NCI-H82 treated with DMSO at 0.1 percent for 48 hours (cell line): ENCODE results near the gene GLRX3.

Experiments
- DNase-seq: peaks from one replicate; lab custom pipeline; 2025; ENCODE audit not compliant: unreplicated experiment; lab: John Stamatoyannopoulos, UW

Gene GLRX3

DNA sequence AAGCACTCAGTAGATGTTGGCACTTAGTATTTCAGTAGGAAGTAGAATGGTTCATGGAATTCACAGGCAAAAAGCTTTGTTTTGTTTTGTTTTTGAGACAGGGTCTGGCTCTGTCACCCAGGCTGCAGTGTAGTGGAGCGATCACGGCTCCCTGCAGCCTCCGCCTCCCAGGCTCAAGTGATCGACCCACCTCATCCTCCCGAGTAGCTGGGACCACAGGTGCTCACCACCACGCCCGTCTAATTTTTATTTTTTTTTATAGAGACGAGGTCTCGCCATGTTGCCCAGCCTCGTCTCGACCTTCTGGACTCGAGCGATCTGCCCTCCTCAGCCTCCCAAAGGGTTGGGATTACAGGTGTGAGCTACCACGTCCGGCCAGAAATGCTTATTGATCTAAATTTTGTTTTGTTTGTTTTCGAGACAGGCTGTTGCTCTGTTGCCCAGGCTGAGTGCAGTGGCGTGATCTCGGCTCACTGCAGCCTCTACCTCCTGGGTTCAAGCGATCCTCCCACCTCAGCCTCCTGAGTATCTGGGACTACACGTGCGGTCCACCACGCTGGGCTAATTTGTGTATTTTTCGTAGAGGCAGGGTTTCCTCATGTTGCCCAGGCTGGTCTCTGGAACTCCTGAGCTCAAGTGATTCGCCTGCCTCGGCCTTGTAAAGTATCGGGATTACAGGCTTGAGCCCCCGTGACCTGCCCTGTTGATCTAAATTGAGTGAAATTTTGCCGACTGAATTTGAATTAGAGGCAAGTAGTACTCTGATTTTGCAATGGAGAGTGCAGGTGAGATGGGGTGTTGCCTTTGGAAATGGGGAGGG lies 1.7 kb downstream of the GLRX3 start:
- no peak for DNase-seq

GRCh38 chr10:130138479-130138866 lies 2.3 kb downstream of the GLRX3 start:
- DNase-seq, result no peak

DNA sequence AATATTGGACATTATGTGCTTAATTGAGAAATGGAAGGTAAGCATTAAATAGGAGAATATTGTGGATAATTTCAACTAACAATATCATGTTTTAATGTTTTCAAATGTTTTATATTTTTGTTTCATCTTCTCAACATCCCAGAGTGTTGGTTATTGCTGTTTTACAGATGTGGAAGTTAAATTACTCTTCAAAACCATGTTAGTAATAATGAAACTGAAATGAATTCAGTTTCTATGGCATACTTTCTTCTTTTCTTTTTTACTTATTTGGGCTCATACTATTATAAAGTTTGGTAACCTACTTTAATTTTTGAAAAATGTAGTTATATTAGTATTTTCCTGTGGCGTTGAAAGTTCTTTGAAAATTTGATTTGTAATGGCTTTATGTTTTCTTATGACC lies 4.2 kb downstream of the GLRX3 start:
- DNase-seq, result no peak

- DNase-seq, result no peak
Observed at GRCh38 chr10:130141038-130141437, 4.8 kb downstream of the GLRX3 start.

- DNase-seq, result no peak
Observed at GRCh38 chr10:130141460-130141859, 5.3 kb downstream of the GLRX3 start.

- DNase-seq, result no peak
Observed at GRCh38 chr10:130141878-130142277, 5.7 kb downstream of the GLRX3 start.

GRCh38 chr10:130146042-130146441 lies 9.9 kb downstream of the GLRX3 start:
- no peak for DNase-seq

DNA sequence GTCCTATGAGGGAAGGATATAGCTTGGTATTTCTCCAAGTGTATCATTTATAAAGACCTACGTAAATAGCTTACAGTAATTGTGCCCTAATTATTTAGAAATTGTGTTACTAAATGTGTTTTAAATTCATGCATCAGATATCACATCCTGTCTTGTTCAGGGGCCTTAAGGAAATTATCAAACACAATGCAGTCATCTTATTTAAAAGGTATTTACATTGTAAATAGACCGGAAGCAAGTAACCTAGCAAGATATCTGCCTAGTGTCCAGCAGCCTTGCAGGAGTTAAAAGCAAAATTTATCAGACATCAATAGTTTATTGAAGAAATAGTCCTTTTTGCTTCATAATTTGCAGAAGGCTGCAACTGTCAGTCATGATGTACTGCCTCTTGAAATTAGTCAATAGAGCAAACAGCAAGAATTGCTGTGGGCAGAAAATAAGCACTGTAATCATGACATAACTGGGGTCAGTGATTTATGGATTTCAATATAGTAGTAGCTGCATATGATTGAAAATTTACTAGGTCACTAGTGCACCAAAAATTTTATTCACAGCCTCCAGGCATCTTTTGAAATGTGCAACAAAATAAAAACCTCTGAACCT lies 23.1 kb downstream of the GLRX3 start:
- no peak for DNase-seq

DNA sequence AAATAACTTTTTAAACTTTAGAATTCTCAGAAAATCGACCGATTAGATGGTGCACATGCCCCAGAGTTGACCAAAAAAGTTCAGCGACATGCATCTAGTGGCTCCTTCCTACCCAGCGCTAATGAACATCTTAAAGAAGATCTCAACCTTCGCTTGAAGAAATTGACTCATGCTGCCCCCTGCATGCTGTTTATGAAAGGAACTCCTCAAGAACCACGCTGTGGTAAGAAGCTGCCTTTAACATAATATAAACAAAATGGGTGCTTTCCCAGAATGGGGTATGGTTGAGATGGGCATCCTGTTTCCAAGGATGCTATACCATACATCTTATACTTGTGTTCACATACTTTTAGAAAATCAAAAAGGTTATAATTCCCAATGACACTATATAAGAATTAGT lies 24.6 kb downstream of the GLRX3 start:
- DNase-seq, result no peak

GRCh38 chr10:130161331-130161730 lies 25.1 kb downstream of the GLRX3 start:
- no peak for DNase-seq

DNA sequence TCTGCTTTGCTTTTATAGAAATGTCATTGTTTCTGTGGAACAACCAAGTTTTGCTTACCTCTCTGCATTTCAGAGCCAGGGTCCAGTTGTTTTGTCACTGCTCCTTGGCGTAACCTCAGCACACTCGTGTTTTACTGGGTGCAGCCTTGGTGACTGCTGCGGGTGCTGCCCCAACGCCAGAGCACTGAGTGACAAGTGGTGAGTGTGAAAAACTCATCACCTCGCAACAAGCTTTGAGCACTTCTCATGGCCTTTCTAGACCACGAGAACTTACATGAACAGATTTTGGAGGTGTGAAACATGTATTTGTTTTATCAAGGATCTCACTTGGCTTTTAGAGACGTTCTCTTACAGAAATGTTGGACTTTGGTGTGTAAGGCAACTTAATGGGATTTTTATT lies 31.0 kb downstream of the GLRX3 start:
- no peak for DNase-seq

DNA sequence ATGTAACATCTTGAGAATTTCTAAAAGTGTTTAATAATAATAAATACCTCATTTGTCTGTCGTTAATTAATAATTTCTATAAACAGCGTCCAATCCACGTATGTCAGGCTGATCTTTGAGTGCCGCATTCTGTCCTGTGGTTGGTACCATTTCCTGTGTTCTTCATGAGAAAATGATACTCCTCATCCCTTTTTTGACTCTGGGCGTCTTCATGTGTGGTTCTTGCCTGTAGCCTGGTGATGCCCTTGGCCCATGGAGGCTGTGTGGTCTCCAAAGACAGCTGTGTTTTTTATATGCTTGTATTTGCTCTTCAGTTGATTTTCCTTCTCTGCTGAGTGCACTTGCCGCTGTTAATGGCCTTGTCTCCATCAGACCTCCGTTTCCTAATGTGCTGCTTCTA lies 31.5 kb downstream of the GLRX3 start:
- no peak for DNase-seq

DNA sequence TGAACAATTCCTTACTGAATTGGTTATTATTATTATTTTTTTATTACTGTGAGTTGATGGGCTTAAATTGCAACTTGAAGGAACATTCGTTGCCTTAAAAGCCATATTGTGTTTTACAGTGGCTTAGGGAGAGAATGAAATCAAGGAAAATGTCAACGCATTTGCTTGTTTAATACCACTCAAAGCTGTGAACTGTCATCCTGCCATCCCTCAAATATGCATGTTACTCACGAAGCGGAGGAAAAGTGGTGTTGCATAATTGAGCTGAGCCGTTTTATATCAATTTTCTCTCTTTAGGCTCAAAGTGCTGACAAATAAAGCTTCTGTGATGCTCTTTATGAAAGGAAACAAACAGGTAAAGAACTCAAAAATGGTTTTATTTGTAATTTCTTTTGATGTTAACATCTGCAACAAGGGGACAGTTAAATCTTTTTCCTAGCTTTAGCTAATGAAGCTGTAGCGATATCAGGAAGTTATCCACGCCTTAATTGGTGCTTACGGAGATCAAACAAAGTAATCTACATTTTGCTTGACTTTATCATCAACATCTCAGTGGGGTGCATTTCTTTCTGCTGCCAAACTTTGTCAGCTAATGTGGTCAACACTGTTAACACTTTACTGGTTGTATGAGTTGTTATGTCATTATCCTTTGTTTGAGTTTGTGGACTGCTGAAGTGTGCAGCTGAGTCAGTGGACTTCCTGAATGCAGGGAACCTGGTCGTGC lies 33.1 kb downstream of the GLRX3 start:
- no peak for DNase-seq

- DNase-seq, result no peak
Observed at GRCh38 chr10:130171196-130171595, 35.0 kb downstream of the GLRX3 start.

GRCh38 chr10:130174328-130174727 lies 38.1 kb downstream of the GLRX3 start:
- DNase-seq, result no peak

- no peak for DNase-seq
Observed at GRCh38 chr10:130175074-130175473, 38.9 kb downstream of the GLRX3 start.

DNA sequence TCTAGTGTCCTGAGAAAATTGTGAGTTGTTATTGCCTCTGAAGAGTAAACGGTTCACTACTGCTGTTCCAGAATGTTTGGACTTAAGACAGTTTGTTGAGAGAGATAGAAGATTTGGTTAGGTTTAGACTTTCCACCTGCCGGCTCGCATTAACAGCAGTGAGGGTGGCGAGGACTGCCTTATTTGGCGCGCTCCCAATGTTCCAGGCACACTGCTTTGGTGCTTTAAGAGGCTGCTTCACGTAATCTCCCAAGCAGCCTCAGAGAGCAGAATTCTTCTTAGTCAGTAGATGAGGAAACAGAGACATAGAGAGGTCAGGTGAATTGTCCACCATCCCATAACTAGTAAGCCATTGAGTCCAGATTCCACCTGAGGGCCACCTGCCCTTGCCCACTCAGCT lies 41.1 kb downstream of the GLRX3 start:
- DNase-seq, result no peak

- no peak for DNase-seq
Observed at GRCh38 chr10:130179640-130180039, 43.4 kb downstream of the GLRX3 start.

DNA sequence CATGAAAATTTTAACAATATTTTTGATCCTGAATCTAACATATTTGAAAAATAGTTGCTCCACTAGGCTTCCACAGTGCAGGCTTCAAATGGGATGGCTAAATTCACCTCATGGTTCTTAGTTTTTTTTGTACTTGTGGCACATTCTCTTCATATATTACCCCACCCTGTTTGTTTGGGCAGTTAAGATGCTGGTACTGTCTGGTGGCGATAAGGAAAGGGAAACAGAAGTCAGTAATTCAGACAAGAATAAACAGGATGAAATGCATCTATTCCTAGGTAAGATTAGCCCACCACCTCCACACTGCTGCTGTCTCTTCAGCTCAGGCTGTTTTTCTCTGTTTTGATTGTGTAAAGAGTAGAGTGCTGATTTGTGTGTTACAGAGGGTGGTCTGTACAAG lies 44.2 kb downstream of the GLRX3 start:
- DNase-seq, result no peak

- DNase-seq, result no peak
Observed at GRCh38 chr10:130181858-130182257, 45.7 kb downstream of the GLRX3 start.

DNA sequence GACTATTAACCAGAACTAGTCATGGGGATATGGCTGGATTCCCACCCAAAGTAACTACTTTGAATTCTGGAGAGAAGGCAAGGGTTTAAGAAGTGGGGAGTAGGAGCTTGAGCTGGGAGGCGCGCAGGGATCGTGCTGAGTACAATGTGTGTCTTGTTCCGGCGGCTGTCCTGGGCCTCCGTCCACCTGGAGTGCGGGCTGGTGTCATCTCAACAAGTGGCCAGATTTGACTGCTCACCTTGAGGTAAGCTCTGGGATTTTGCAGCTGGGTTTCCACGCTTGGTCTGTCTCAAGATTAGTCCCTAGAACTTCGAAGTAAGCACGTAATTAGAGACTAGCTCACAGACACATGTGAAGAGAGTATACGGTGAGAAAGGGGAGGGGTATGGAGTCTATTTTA lies 49.4 kb downstream of the GLRX3 start:
- DNase-seq, result no peak
